ENCODE measurements around the gene ZMYND8.
"Not testable (repeated sequence)": the region's sequence is repeated elsewhere in the genome, so short reads cannot be mapped to it uniquely, and the experiment has no call there.

ZMYND8 gene

DNA sequence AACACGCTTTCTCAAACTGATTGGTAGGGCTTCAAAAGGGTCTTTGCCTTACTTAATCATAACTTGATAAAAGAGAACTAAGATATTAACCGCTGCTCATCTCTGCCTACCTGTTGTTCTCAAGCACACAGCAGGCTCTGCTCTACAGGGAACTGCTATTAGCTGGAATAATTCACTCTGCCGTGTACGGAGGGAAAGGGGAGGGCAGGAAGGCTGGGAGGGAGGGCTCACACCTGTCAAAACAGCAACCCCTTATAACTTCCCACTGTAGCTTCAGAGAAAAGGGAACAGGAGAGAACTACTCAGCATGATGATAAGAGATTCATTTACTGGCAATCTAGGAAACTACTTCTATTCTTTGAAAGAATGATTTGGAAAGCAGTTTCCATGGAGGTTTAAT lies 75.1 kb downstream of the ZMYND8 start:
- TF ChIP-seq, protein P1, sequence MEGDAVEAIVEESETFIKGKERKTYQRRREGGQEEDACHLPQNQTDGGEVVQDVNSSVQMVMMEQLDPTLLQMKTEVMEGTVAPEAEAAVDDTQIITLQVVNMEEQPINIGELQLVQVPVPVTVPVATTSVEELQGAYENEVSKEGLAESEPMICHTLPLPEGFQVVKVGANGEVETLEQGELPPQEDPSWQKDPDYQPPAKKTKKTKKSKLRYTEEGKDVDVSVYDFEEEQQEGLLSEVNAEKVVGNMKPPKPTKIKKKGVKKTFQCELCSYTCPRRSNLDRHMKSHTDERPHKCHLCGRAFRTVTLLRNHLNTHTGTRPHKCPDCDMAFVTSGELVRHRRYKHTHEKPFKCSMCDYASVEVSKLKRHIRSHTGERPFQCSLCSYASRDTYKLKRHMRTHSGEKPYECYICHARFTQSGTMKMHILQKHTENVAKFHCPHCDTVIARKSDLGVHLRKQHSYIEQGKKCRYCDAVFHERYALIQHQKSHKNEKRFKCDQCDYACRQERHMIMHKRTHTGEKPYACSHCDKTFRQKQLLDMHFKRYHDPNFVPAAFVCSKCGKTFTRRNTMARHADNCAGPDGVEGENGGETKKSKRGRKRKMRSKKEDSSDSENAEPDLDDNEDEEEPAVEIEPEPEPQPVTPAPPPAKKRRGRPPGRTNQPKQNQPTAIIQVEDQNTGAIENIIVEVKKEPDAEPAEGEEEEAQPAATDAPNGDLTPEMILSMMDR (IDR thresholded peaks at IDR 0.05; ENCODE audit: borderline replicate concordance, control extremely low read depth, extremely low read depth, insufficient read depth, missing control alignments) = no peak
- no peak for DNase-seq (ENCODE audit: low spot score)
- in situ Hi-C loops (cut with MboI; ENCODE audit: low sequenced_read_pairs, unreplicated experiment) = no loop called here

DNA sequence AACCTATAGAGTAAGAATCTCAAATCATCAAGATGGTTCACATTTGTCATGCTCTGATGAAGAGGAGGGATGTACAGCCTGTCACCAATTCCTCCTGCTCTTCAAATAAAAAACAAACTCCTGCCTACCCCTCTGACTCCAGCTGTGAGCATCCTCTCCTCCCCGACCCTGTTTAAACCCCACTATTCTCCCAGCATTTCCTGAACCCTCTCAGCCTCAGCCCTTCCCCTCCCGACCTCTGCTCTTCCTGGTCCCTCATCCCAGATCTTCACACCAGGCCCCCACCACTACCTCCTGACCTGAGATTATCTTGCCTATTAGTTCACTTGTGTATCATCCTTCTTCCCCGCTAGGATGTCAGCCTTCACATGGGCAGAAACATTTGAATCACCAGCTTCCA lies 75.8 kb downstream of the ZMYND8 start:
- in situ Hi-C loops (cut with MboI; ENCODE audit: low sequenced_read_pairs, unreplicated experiment) = no loop called here
- TF ChIP-seq, protein P1 (IDR thresholded peaks at IDR 0.05; ENCODE audit: borderline replicate concordance, control extremely low read depth, extremely low read depth, insufficient read depth, missing control alignments) = no peak
- no peak for DNase-seq (ENCODE audit: low spot score)

DNA sequence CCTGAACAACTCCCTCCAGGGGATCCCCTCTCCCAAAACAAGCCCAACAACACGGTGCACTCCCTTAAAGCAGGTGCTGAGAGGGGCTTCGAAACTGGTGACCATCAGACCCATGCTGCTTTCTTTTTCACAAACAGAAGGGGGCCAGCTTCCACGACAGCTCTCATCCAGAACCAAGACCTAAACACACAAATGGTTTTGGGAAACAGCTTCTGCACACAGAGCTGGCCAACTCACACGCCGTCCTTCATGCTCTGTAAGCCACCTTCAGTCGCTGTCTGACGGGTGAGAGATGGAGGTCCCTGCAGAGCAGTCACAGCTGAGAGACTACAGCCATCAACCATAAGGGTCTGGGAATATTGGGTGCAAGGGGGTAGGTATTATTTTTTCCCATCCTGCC lies 76.3 kb downstream of the ZMYND8 start:
- no peak for DNase-seq (ENCODE audit: low spot score)
- in situ Hi-C loops (cut with MboI; ENCODE audit: low sequenced_read_pairs, unreplicated experiment) = no loop called here
- TF ChIP-seq, protein P1 (IDR thresholded peaks at IDR 0.05; ENCODE audit: borderline replicate concordance, control extremely low read depth, extremely low read depth, insufficient read depth, missing control alignments) = no peak

GRCh38 chr20:47278907-47279348 lies 77.6 kb downstream of the ZMYND8 start:
- no peak for DNase-seq (ENCODE audit: low spot score)
- TF ChIP-seq, protein P1 (IDR thresholded peaks at IDR 0.05; ENCODE audit: borderline replicate concordance, control extremely low read depth, extremely low read depth, insufficient read depth, missing control alignments) = no peak

DNA sequence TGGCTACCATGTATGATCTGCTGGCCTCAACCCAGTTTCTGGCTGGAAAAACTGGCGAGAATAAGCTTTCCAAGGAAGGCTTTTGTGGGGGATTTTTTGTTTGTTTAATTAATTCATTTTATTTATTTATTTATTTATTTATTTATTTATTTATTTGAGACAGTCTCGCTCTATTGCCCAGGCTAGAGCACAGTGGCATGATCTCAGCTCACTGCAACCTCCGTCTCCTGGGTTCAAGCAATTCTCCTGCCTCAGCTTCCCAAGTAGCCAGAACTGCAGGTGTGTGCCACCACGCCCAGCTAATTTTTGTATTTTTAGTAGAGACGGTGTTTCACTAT lies 79.0 kb downstream of the ZMYND8 start:
- not testable (repeated sequence) for DNase-seq (ENCODE audit: low spot score)
- in situ Hi-C loops (cut with MboI; ENCODE audit: low sequenced_read_pairs, unreplicated experiment) = loop anchor here (10.0 kb wide), 1 partner anchor 87 kb away; no protein-coding TSS in a partner anchor

More at GRCh38 chr20:47278907-47279348, 77.6 kb downstream of the ZMYND8 start:
- in situ Hi-C loops (cut with MboI; ENCODE audit: low sequenced_read_pairs, unreplicated experiment) = loop anchor here (10.0 kb wide), 1 partner anchor 86 kb away; no protein-coding TSS in a partner anchor

- TF ChIP-seq, protein P1 (IDR thresholded peaks at IDR 0.05; ENCODE audit: borderline replicate concordance, control extremely low read depth, extremely low read depth, insufficient read depth, missing control alignments) = no peak
- no peak for DNase-seq (ENCODE audit: low spot score)
- in situ Hi-C loops (cut with MboI; ENCODE audit: low sequenced_read_pairs, unreplicated experiment) = loop anchor here (10.0 kb wide), 1 partner anchor 88 kb away; no protein-coding TSS in a partner anchor
Observed at GRCh38 chr20:47276851-47277534, 79.5 kb downstream of the ZMYND8 start.

- no peak for DNase-seq (ENCODE audit: low spot score)
- TF ChIP-seq, protein P1 (IDR thresholded peaks at IDR 0.05; ENCODE audit: borderline replicate concordance, control extremely low read depth, extremely low read depth, insufficient read depth, missing control alignments) = no peak
- in situ Hi-C loops (cut with MboI; ENCODE audit: low sequenced_read_pairs, unreplicated experiment) = loop anchor here (10.0 kb wide), 1 partner anchor 89 kb away; no protein-coding TSS in a partner anchor
Observed at GRCh38 chr20:47276251-47276650, 80.2 kb downstream of the ZMYND8 start.

All from GM13976 (cell line).